ENCODE measurements around the gene ZNG1A.
"Not testable (repeated sequence)": the region's sequence is repeated elsewhere in the genome, so short reads cannot be mapped to it uniquely, and the experiment has no call there.

The ZNG1A gene

DNA sequence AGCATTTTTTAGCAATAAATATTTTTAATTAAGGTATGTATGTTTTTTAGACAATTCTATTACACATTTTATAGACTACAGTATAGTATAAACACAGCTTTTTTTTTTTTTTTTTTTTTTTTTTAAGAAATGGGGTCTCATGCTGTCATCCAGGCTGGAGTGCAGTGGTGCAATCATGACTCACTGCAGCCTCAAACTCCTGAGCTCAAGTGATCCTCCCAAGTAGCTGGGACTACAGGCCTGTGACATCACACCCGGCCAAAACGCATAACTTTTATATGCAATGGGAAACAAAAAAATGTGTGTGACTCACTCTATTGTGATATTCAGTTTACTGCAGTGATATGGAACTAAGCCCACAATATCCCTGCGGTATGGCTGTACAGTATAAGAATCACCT lies 9.1 kb downstream of the ZNG1A start:
- not testable (repeated sequence) for DNase-seq

DNA sequence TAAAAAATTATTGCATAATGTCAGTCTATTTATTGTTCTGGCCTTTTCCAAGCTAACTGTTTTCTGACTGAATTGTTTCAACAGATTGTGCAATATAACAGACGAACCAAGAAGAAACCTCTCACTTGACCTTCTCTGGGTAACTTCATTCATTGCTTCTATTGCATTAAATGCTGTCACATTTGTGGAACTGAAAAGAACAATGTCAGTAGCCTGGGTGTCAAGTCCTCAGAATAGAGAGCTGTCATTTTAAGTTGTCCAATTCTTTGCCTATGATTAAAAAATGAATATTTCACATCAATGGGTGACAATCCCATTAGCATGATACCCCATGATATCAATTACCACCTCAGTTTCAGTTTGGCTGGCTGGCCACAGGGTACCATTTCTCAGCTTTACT lies 19.0 kb downstream of the ZNG1A start:
- not testable (repeated sequence) for DNase-seq

DNA sequence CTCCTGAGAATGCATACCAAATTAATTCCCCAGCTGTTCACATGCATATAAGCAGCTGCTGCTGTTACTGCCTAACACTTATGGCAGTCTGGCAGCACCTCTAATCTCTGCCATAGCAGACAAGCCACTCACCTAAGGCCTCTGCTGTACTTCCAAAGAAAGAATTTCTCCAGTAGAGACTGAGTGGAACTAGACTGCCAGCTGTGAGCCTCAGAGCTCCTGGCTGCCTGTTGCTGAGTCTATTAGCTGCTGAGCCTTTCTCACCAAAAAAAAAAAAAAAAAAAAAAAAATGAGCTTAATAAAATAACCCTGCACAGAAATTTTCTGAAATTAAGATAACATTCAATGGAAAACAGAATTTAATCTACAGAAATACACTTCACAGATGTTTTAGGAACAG lies 27.7 kb downstream of the ZNG1A start:
- not testable (repeated sequence) for DNase-seq

DNA sequence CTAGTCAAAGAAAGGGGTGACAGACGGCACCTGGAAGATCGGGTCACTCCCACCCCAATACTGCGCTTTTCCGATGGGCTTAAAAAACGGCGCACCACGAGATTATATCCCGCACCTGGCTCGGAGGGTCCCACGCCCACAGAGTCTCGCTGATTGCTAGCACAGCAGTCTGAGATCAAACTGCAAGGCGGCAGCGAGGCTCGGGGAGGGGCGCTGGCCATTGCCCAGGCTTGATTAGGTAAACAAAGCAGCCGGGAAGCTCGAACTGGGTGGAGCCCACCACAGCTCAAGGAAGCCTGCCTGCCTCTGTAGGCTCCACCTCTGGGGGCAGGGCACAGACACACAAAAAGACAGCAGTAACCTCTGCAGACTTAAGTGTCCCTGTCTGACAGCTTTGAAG lies 39.0 kb downstream of the ZNG1A start:
- DNase-seq: not testable (repeated sequence)

DNA sequence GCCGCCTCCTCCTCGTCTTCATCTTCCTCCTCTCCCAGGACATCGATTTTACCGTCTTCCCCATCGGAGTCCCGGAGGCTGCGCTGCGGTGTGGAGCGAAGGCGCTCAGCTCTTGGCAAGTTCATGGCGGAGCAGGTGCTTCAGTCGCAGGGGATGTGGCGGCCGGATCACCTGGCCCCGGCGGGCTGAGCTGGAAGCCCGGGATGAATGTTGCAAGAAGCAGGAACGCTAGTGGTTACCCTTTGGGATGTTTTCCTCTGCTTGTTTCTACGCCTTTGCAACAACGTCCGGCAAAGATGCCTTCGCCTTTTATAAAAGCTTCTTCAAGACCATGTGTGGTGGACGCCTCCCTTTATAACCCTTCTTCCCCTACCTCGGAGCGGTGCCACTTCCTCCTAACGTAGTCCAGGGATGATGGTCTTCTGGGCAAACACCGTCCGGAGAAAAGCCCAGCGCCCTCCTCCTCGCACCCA lies 60.8 kb downstream of the ZNG1A start, which contains the start of gene FOXD4:
FOXD4 (minus strand) TSS at position 423 of the 473 bp plus-strand sequence; CDS start at position 125, 298 bp downstream.
- DNase-seq: not testable (repeated sequence)

DNA sequence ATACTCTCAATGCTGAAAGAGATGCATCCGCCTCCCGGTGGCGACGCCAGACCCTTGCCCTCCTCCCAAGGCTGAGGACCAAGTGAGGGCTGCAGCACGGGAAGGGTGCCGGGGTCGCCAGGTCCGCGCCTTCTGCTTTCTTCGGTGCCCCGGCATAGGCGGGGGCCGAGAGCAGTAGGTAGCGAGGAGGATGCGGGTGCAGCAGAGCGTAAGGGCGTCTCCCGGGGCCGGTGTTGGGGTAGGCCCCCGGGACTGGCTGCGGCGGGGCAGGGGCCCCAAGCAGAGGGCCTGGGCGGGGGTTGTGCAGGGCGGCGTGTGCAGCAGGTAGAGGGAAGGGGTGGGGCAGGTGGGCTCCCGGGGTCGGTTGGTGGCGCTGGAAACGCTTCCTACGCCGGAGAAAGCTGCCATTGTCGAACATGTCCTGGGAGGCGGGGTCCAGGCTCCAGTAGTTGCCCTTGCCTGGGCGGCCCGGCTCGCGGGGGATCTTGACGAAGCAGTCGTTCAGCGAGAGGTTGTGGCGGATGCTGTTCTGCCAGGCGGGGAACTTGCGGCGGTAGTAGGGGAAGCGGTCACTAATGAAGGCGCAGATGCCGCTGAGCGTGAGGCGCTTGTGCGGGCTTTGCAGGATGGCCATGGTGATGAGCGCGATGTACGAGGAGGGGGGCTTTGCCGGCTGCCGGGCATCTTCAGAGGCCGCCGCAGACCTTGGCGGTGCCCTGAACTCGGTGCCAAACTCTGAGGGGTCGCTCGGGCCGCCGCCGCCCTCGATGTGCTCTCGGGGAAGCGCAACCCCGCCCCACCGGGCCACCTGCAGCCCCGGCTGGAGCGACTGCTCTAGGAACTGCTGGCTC lies 61.5 kb downstream of the ZNG1A start:
- not testable (repeated sequence) for DNase-seq

DNA sequence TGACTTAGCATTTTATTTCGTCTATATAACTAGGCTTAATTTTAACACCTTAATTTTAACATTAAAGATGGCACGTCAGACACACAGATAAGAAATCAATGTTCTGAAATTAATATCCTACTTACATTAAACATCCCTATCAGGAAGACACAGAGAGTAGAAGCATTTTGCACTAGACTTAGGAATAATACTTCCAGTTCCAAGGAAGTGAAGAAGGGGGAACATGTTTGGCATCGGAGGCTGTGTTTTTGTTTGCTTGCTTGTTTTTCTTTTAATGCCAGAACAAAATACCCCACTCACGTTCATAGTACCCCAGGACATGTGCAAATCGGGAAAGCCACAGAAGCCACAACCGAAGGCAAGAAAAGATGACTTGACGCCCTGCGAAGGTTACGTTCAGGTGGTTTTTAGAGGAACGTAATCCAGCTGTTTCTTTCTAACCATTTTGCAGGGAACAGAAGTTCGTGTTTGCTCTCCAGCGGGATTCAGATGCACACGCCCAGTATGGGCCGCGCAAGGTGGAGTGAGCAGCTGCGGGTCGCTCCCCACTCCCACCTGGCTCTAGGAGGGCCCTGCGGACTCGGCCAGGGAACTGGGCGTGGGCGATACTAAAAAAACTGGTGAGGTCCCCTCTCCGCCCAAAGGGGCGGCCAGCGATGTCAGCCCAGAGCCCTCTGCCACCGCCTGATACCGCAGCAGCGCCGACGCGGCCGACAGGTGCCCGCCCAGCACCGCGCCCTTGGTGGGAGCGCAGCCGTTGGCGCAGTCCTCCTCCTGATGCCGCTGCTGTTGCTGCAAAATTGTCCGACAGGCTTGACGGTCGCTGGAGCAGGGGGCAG lies 62.4 kb downstream of the ZNG1A start:
- not testable (repeated sequence) for DNase-seq

DNA sequence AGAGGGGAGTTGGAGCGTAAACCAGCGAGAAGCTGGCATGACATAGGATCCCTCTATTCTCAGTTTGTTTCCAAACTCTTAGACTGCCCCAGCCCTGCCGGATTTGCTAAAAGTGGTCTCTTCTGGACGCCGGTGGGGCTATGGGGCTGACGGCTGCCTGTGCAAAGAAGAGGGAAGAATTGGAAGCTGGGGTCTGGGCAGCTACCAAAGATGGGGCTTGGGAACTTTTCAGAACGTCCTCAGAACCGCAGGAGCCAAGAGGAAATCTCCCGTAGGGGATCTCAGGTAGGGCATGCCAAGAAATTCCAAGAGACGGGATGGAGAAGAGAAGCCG lies 63.8 kb downstream of the ZNG1A start:
- DNase-seq: peak; percentile 46

DNA sequence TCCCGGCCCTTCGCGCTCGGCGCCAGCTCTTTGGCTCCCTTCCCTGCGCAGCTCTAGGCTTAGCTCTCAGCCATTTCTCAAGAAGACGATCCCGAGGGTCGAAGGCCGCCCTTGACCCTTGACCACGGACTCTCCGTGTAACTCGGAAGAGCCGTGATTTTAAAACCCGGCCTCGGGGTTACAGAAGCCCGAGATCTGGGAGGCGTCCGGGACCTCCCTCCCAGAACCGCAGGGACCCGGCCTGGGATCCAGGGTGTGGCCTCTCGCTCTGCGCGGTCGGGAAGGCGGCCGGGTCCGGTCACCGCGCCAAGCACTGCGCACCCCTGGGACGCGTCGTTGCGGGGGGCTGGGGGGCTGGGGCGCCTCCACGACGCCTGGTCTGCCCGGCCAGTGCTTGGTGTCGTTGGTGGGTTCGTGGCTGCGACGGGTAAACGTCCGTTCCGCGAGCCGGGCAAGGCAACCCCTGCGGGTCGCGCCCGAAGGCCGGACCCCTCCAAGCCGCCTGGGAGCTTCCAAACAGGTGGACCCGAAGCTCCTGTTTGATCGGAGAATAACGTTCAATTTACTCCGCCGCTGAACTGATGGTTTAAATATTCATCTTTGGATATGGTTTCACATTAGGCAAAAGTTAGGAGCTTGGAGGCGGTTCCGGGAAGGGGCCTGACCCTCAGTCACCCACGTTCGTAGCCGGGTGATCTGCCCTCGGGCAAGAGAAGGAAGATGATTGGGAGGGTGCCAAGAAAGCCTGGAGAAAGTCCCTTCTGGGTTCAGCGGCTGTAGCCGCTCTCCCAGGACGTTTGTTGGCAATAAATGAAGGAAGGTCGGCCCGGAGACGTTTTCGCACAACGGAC lies 64.4 kb downstream of the ZNG1A start:
- DNase-seq: peak; percentile 41

DNA sequence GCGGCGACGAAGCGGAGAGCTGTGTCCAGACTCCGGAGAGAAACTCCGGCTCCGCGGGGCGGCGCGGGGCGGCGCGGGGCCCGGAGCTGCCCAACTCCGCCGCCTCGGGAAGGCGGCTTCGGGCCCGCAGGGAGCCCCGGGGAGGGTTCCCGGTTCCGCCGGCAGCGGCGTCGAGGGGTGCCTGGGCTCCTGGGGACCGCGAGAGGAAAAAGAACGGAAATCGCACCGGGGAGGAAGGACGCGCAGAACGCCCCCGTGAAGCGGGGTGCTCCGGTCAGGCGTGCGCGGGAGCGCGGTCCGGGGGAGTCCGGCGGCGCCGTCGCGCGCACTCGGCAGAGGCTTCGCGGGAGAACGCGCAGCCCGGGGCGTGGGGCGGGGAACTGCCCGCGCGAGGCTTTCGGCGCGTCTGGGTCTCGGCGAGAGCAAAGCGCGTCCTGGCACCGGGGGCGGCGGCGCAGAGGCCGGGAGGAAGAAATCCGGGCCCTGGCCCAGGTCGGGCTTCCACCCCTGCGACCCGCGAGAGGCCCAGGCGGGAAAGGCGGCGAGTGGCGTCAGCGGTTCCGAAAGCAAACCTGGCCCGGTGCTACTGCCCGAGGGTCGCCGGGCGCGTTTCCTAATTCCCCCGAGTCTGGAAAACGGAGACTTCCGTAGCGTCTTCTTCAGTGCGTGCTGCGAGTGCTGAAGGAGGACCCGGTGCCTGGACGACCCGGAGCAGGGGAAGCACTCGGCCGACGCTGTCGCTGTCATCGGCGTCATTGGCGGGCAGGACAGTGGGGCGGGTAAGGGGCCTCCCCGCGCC lies 65.2 kb downstream of the ZNG1A start:
- peak; percentile 65 for DNase-seq

DNA sequence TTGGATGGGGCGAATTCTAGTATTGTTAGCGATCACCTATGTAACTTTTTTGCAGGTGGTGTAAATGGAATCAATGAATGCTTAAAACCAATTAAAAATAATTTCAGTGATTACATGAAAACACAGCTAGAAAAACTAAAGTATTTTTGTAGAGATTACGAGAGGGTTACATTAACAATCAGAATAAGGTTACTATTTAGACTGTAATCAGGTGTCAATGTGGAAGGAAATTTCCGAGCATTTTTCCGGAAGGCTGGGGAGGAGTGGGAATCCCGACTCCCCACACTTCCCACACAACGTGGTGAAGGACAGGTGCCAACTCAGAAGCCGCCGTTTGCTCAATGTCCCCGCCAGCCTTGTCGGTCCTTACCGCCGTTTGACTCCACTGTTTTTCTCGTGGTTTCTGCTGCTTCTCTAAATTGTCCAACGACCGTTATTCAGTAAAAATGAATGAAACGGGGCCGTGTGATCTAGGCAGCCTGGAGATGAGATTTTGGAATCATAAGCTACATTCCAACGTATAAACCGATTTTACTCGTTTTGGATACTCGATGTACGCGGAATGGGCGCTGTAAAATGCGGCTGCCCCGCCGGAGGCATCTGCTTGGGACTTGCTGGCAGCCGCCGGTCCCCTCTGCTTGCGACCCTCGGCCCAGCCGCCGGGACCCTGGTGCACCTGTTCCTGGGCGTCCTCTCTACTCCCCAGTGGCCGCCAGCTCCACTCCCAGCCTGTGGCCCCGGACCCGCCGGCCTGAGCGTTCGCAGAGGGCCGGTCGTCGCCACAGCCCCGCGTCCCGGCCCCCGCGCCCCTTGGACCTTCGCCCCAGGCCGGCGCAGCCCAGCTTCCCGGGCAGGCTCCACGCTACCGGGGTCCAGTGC lies 66.0 kb downstream of the ZNG1A start:
- peak; percentile 60 for DNase-seq

DNA sequence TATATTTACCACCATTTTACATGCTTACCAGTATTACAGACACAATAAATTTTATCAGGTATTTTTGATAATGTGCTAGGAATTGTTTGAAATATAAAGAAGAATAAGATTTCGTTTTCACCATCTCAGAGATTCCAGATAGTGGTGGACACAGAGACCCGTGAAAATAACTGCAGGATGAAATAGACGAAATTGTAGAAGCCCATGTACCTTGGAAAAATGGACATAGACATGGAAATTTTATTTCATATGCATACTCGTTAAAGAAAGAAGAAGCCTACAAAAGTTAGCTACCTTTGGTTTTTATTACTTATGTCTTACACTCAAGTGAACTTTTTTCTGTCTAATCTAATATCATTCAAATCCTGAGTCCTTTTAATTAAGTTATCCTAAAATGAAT lies 68.2 kb downstream of the ZNG1A start:
- DNase-seq: not testable (repeated sequence)

DNA sequence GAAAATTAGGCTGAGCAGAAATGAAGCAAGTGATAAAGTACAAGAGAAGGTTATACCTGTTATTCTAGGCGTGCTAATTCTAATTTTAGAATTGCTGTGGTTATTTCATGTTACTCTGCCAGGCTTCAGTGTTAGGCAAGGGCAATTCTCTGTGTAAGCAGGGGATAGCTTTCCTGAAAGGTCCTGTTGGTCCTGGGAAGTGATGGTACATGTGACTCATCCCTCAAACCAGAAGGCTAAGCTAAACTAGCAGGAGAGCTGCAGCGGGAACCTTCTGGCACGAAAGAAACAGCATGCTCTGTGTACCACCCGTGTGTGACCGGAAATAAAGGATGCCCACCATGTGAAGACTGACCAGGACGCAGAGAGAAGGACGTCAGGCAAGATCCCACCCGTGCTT lies 69.3 kb downstream of the ZNG1A start:
- DNase-seq: not testable (repeated sequence)

DNA sequence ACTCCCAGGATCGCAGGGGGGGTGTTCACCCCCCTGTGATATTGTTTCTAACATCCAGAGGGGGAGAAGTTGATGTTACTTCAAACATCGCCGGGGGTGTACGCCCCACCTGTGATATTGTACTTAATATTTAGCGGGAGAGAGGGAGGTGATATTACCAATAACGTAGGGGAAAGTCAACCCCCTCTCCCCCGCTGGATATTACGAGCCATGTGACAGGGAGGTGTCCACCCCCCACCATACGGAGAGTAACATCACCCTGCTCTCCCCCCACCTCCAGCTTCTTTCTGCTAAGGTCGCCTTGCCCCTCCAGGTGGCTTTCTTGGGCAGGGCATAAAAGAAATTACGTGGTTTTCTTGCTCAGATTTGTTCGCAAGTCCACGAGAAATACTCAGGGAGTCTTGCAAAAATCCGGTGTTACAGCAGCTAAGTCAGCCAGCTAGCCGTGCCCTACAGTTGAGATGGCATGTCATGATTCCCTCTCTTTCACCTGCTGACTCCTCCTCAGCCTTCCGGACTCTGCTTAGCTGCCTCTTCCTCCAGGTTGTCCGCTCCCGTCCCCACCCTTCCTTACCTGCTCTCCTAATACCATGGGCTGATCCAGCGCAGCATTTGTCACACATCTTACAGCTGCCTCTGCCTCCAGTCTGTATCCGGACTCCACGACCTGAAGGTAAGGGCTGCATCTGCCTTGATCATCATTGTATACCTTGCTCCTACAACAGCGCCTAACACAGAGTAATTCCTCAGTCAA lies 69.9 kb downstream of the ZNG1A start:
- not testable (repeated sequence) for DNase-seq

DNA sequence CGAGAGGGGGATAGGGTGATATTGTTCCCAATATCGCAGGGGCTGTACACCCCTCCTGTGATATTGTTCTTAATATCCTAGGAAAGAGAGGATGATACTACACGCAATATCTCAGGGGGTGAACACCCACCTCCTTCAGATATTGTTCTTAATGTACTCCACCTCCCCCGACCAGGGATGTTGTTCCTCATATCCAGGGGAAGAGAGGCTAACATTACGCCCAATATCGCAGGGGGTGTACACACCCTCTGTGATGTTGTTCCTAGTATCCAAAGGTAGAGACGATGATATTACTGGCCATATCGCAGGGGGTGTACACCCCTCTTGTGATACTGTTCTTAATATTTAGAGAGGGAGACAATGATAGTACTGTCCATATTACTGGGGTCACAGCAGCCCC lies 72.9 kb downstream of the ZNG1A start:
- not testable (repeated sequence) for DNase-seq

DNA sequence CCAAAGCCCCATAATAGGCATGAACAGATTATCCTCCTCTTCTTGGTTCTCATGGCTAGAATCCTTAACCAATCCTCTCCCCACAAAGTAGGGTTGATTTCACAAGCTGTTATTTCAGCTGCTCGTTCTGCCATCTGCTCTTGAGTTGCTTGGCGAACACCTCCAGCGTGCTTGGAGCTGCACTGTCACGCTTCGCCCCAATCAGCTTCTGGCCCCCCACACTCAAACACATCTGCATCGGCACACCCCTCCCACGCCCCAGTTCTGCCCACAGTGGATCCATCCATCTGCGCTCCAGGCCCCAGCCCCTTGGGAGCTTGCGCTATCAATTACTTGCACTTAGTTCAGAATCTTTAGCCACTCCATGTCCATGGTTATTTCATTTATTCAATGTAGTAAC lies 78.4 kb downstream of the ZNG1A start:
- DNase-seq: not testable (repeated sequence)

DNA sequence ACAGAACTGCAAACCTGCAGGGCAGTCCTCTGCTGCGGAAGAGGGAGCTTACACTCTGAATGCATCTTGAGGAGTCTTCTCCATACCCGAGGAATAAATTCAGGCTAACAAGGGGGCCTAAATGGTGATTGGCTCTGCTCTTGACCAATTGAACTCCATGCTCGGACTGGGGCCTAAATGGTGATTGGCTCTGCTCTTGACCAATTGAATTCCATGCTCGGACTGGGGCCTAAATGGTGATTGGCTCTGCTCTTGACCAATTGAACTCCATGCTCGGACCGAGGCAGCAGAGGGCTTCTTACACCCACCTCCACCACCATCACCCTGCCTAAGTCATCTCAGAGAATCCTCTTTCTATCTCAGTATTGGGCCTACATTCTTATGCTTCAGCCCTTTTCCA lies 79.0 kb downstream of the ZNG1A start:
- not testable (repeated sequence) for DNase-seq

DNA sequence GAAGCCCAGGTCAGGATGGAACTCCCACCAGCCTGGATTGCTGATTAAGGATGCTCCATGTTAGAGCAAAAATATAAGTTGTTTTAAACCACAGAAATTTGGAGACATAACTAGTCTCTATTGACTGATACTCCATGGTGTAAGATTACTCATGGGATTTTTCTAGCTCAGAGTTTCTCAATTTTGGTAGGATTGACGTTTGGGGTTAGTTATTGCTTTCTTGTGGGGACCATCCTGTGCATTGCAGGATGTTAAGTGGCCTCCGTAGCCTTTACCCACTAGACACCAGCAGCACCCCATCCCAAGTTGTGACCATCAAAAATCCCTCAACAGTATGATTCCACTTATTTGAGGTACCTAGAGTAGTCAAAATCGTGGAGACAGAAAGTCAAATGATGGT lies 80.1 kb downstream of the ZNG1A start:
- not testable (repeated sequence) for DNase-seq

DNA sequence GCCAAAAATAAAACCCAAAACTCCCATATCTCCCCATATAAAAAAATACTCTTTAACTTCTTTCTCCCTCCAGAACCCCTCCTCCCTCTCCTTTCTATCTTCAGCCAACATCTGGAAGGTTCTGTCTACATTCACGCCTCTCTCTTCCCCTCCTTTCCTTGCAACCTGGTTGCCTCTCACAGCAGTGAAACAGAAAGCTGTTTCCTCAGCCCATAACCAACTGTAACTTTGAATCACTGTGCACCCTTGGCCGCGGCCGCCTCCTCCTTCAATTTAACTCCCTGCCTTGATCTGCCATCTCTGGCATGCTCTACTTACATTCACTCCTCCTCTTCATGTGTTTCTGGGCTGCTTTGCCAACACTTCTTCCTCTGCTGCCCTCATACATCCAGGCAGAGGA lies 83.9 kb downstream of the ZNG1A start:
- DNase-seq: not testable (repeated sequence)

DNA sequence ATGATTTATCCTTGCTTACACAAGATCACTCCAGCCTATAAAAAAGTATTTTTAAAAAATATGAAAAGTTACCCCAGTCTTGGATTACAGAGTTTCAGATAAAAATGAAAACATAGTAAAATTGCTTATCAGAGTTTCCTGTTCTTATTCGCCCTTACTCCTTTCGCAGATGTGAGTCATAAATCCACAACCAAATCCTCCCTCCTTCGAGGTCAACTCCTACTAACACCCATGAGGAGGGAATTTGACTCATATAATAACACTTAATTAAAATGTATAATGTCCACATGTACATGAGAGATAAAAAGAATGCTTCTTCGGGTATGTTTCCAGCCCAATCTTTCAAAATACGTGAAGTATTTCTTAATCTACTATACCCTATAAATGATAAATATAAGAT lies 84.5 kb downstream of the ZNG1A start:
- DNase-seq: not testable (repeated sequence)

All from right forelimb (tissue), 1 donor.